H9 (cell line): ENCODE results near the gene TRIM2. TPM values are rescaled to one million over a fixed set of nuclear protein-coding genes. Genes with fewer than 3 reads are reported as not detected.

Source experiments
- DNase-seq: peaks from one replicate; pipeline ENCODE4 v3.0.0-alpha.2; 2017
- H2AFZ ChIP-seq: one replicate; pipeline ENCODE4 v1.6.1; 2013; ENCODE audit warnings: mild to moderate bottlenecking, low read length, control low read depth, moderate library complexity
- H2AK5ac ChIP-seq: 2 replicates; pipeline ENCODE4 v1.6.1; 2013; ENCODE audit warnings: low read length, control low read depth, mixed read lengths; ENCODE audit not compliant: insufficient read length
- H2BK120ac ChIP-seq: one replicate; pipeline ENCODE4 v1.6.1; 2013; ENCODE audit warnings: low read depth, mild to moderate bottlenecking, low read length, control low read depth, inconsistent platforms; ENCODE audit not compliant: poor library complexity, severe bottlenecking
- H2BK12ac ChIP-seq: 2 replicates; pipeline ENCODE4 v1.6.1; 2013; ENCODE audit warnings: low read length, control low read depth, mixed read lengths, low read depth; ENCODE audit not compliant: insufficient read length
- H2BK15ac ChIP-seq: 2 replicates; pipeline ENCODE4 v1.6.1; 2013; ENCODE audit warnings: low read depth, low read length, control low read depth
- H2BK20ac ChIP-seq: one replicate; pipeline ENCODE4 v1.6.1; 2013; ENCODE audit warnings: low read depth, mild to moderate bottlenecking, low read length, control low read depth, inconsistent platforms; ENCODE audit not compliant: poor library complexity, severe bottlenecking
- H2BK5ac ChIP-seq: 2 replicates; pipeline ENCODE4 v1.6.1; 2013; ENCODE audit warnings: low read length, control low read depth, mixed read lengths; ENCODE audit not compliant: insufficient read length
- H3K14ac ChIP-seq: 2 replicates; pipeline ENCODE4 v1.6.1; 2013; ENCODE audit warnings: low read length, control low read depth; ENCODE audit not compliant: insufficient read depth
- H3K18ac ChIP-seq: 2 replicates; pipeline ENCODE4 v1.6.1; 2013; ENCODE audit warnings: low read depth, mild to moderate bottlenecking, mixed read lengths, low read length, control low read depth; ENCODE audit not compliant: insufficient read length
- H3K23ac ChIP-seq: 2 replicates; pipeline ENCODE4 v1.6.1; 2013; ENCODE audit warnings: low read length, control low read depth, mixed read lengths, low read depth; ENCODE audit not compliant: insufficient read length
- H3K23me2 ChIP-seq: 2 replicates; pipeline ENCODE4 v1.6.1; 2013; ENCODE audit warnings: low read depth, mild to moderate bottlenecking, mixed read lengths, low read length, control low read depth; ENCODE audit not compliant: insufficient read length, poor library complexity, severe bottlenecking
- H3K27ac ChIP-seq: 2 replicates; pipeline ENCODE4 v1.5.1; 2013; ENCODE audit warnings: low read length, control low read depth, mixed read lengths, low read depth; ENCODE audit not compliant: insufficient read length
- H3K27me3 ChIP-seq: 2 replicates; pipeline ENCODE4 v1.6.1; 2013; ENCODE audit warnings: low read length, control low read depth, inconsistent platforms; ENCODE audit not compliant: insufficient read depth
- H3K4ac ChIP-seq: 2 replicates; pipeline ENCODE4 v1.6.1; 2013; ENCODE audit warnings: low read depth, mild to moderate bottlenecking, control low read depth, inconsistent platforms, low read length, moderate library complexity
- H3K4me1 ChIP-seq: 2 replicates; pipeline ENCODE4 v1.6.1; 2013; ENCODE audit warnings: low read length, control low read depth, inconsistent platforms; ENCODE audit not compliant: insufficient read depth
- H3K4me2 ChIP-seq: 2 replicates; pipeline ENCODE4 v1.6.1; 2013; ENCODE audit warnings: low read length, control low read depth, mixed read lengths; ENCODE audit not compliant: insufficient read length, insufficient read depth
- H3K56ac ChIP-seq: 2 replicates; pipeline ENCODE4 v1.6.1; 2013; ENCODE audit warnings: low read depth, mild to moderate bottlenecking, mixed read lengths, low read length, control low read depth; ENCODE audit not compliant: insufficient read length
- H3K79me1 ChIP-seq: 2 replicates; pipeline ENCODE4 v1.6.1; 2013; ENCODE audit warnings: low read depth, mild to moderate bottlenecking, moderate library complexity, low read length, control low read depth, inconsistent platforms; ENCODE audit not compliant: insufficient read depth, poor library complexity, severe bottlenecking
- H3K79me2 ChIP-seq: 2 replicates; pipeline ENCODE4 v1.6.1; 2013; ENCODE audit warnings: low read length, control low read depth, inconsistent platforms; ENCODE audit not compliant: insufficient read depth
- H3K9ac ChIP-seq: 2 replicates; pipeline ENCODE4 v1.6.1; 2013; ENCODE audit warnings: low read length, control low read depth, mixed read lengths; ENCODE audit not compliant: insufficient read length; ENCODE audit errors: extremely low read depth
- H3K9me3 ChIP-seq: one replicate; pipeline ENCODE4 v1.6.1; 2013; ENCODE audit warnings: low read depth, low read length, inconsistent platforms; ENCODE audit not compliant: control insufficient read depth
- H3T11ph ChIP-seq: one replicate; pipeline ENCODE4 v1.6.1; 2013; ENCODE audit warnings: mild to moderate bottlenecking, low read length, control low read depth, inconsistent platforms
- H4K20me1 ChIP-seq: one replicate; pipeline ENCODE4 v1.6.1; 2013; ENCODE audit not compliant: control insufficient read depth, insufficient read length, insufficient read depth
- H4K5ac ChIP-seq: 2 replicates; pipeline ENCODE4 v1.6.1; 2013; ENCODE audit warnings: low read depth, mild to moderate bottlenecking, mixed read lengths, low read length, control low read depth; ENCODE audit not compliant: insufficient read length
- H4K8ac ChIP-seq: replicated peaks from 2 replicates; pipeline ENCODE4 v1.6.1; 2013; ENCODE audit warnings: low read length, control low read depth, mixed read lengths, low read depth; ENCODE audit not compliant: insufficient read length
- H4K91ac ChIP-seq: 2 replicates; pipeline ENCODE4 v1.6.1; 2013; ENCODE audit warnings: low read depth, mild to moderate bottlenecking, moderate library complexity, mixed read lengths, low read length, control low read depth; ENCODE audit not compliant: insufficient read length
- H3K27ac Mint-ChIP-seq, 3 experiments: 2 replicates in 2 of 3; 3 replicates in 1 of 3; pipeline ENCODE4 v1.8.0; 2020 to 2021; ENCODE audit warnings: mixed read lengths in 3 of 3, mild to moderate bottlenecking in 1 of 3, moderate library complexity in 1 of 3
- H3K27me3 Mint-ChIP-seq: 2 replicates; pipeline ENCODE4 v1.8.0; 2021; ENCODE audit warnings: low read depth, mild to moderate bottlenecking, moderate library complexity, mixed read lengths
- H3K36me3 Mint-ChIP-seq, 3 experiments: 2 replicates in 2 of 3; 3 replicates in 1 of 3; pipeline ENCODE4 v1.8.0; 2020 to 2021; ENCODE audit warnings: low read depth in 3 of 3, mixed read lengths in 3 of 3; ENCODE audit not compliant: insufficient read depth in 1 of 3
- H3K4me1 Mint-ChIP-seq, 2 experiments: 2 replicates each; pipeline ENCODE4 v1.8.0; 2020; ENCODE audit warnings: mixed read lengths in 2 of 2
- H3K4me3 Mint-ChIP-seq, 2 experiments: 2 replicates in 1 of 2; 3 replicates in 1 of 2; pipeline ENCODE4 v1.8.0; 2020 to 2021; ENCODE audit warnings: mild to moderate bottlenecking in 2 of 2, mixed read lengths in 2 of 2, moderate library complexity in 1 of 2
- H3K9me3 Mint-ChIP-seq, 2 experiments: 2 replicates in 1 of 2; 3 replicates in 1 of 2; pipeline ENCODE4 v1.8.0; 2020; ENCODE audit warnings: mild to moderate bottlenecking in 2 of 2, mixed read lengths in 2 of 2, moderate library complexity in 1 of 2
- WGBS: extraction: QIAGEN DNeasy Blood & Tissue Kit; methylation state at CpG from one replicate; pipeline ENCODE4 v1.1.7; 2013; ENCODE audit warnings: missing lambda C conversion rate, low lambda C conversion rate, mixed read lengths; ENCODE audit not compliant: insufficient read length; ENCODE audit errors: extremely low coverage; 5-methylcytosine and 5-hydroxymethylcytosine counted together
- total RNA-seq: library from RNA; stranded (reverse); gene quantifications from 2 replicates; pipeline ENCODE4 v1.2.1, GENCODE V29; 2021
- TF ChIP-seq, protein P1 (sequence below): fragments of 200-600 bp; sonication (generic); conservative IDR thresholded peaks from 3 replicates; pipeline ENCODE4 v1.8.0; 2021; ENCODE audit warnings: antibody characterized with exemption, mild to moderate bottlenecking

The TRIM2 gene
- total RNA-seq, 1 experiment from 2014 or later, result 28.9 TPM

DNA sequence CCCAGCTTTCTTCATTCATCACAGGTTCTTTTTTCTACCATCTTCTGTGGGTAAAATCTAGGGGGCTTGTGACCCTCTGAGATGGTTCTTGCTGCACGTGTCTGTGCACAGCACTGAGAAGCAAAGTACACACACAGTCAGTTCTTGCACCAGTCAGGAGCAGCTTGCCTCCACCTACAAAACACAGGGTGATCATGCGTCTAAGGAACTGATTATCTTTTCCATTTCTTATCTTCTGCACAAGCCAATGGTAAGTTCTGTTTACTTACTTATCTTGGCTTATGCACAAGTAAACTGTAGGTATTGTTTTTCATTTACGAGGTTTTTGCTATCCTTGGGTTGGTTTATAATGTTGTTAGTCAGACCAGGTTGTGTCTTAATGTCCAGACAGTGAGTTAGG is 40.7 kb downstream of the TRIM2 start:
- Histone ChIP-seq H3T11ph (no peak overlapping the region), H2BK120ac (no peak overlapping the region), H3K14ac (no peak overlapping the region), H4K5ac (no peak overlapping the region), H3K79me1 (no peaks in the 10 kb centered on the region), H3K18ac (no peak overlapping the region), H3K27me3 (no peaks in the 10 kb centered on the region), H2AFZ (no peak overlapping the region), H2BK5ac (no peak overlapping the region), H2BK12ac (no peak overlapping the region), H3K23me2 (peaks cover 10% of the 10 kb centered on the region), H4K91ac (no peak overlapping the region), H3K23ac (no peak overlapping the region), H3K9me3 (no peaks in the 10 kb centered on the region), H2BK15ac (no peak overlapping the region), H4K8ac (no peak overlapping the region), H4K20me1 (no peaks in the 10 kb centered on the region), H2BK20ac (no peak overlapping the region), H3K56ac (no peak overlapping the region), H2AK5ac (no peak overlapping the region), H3K9ac (no peak overlapping the region), H3K4me1 (peaks cover 13% of the 10 kb centered on the region; the same call in 1 of the 2 replicates), H3K79me2 (no peaks in the 10 kb centered on the region), H3K27ac (no peak overlapping the region), H3K4me2 (no peak overlapping the region), H3K4ac (no peak overlapping the region)
- Mint-ChIP-seq H3K36me3 (peaks cover 0 to 2% (median 2%) of the 10 kb centered on the region in 3 experiments; a peak in 2 of 7 replicates), H3K4me3 (no peak overlapping the region), H3K27ac (0 out of 7 replicates have a peak overlapping the region, but pooled peaks of 1 of the 3 experiments have one; percentile 70), H3K9me3 (no peaks in the 10 kb centered on the region; a peak in 1 of 5 replicates), H3K27me3 (no peaks in the 10 kb centered on the region; the same call in 1 of the 2 replicates), H3K4me1 (peaks cover 36 to 42% of the 10 kb centered on the region in 2 experiments)
- TF ChIP-seq, protein P1, sequence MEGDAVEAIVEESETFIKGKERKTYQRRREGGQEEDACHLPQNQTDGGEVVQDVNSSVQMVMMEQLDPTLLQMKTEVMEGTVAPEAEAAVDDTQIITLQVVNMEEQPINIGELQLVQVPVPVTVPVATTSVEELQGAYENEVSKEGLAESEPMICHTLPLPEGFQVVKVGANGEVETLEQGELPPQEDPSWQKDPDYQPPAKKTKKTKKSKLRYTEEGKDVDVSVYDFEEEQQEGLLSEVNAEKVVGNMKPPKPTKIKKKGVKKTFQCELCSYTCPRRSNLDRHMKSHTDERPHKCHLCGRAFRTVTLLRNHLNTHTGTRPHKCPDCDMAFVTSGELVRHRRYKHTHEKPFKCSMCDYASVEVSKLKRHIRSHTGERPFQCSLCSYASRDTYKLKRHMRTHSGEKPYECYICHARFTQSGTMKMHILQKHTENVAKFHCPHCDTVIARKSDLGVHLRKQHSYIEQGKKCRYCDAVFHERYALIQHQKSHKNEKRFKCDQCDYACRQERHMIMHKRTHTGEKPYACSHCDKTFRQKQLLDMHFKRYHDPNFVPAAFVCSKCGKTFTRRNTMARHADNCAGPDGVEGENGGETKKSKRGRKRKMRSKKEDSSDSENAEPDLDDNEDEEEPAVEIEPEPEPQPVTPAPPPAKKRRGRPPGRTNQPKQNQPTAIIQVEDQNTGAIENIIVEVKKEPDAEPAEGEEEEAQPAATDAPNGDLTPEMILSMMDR, result no peak
- WGBS, result no CpG with 5 or more reads among the region's 3 CpGs
- DNase-seq, result no peak
